Skeletal muscle tissue (tissue), 4 donors: ENCODE data around the gene LORICRIN. TPM values are rescaled to one million over a fixed set of nuclear protein-coding genes. Genes with fewer than 3 reads are reported as not detected.

Experiments used
- H3K27ac ChIP-seq: one replicate; pipeline ENCODE4 v1.7.0; 2013; ENCODE audit warnings: mild to moderate bottlenecking, low read depth, low read length, inconsistent platforms
- H3K27me3 ChIP-seq, 3 donors: one replicate each; pipeline ENCODE4 v1.7.0; 2013; ENCODE audit warnings: low read length in 3 of 3; ENCODE audit not compliant: control insufficient read depth in 3 of 3, insufficient read depth in 3 of 3
- H3K36me3 ChIP-seq, 3 donors: one replicate each; pipeline ENCODE4 v1.7.0; 2013; ENCODE audit warnings: low read length in 3 of 3; ENCODE audit not compliant: control insufficient read depth in 3 of 3, insufficient read depth in 3 of 3
- H3K4me1 ChIP-seq, 3 donors: one replicate each; pipeline ENCODE4 v1.7.0; 2013; ENCODE audit warnings: low read length in 3 of 3, mild to moderate bottlenecking in 3 of 3; ENCODE audit not compliant: control insufficient read depth in 3 of 3, insufficient read depth in 3 of 3
- H3K4me3 ChIP-seq, 3 donors: one replicate each; pipeline ENCODE4 v1.7.0; 2013; ENCODE audit warnings: low read length in 3 of 3
- H3K9ac ChIP-seq, 3 donors: one replicate each; pipeline ENCODE4 v1.7.0; 2013; ENCODE audit warnings: low read length in 3 of 3, mild to moderate bottlenecking in 3 of 3, moderate library complexity in 2 of 3, low read depth in 1 of 3
- H3K9me3 ChIP-seq, 3 donors: one replicate each; pipeline ENCODE4 v1.7.0; 2013; ENCODE audit warnings: low read length in 3 of 3; ENCODE audit not compliant: control insufficient read depth in 3 of 3
- total RNA-seq: library from RNA; depleted of rRNA; stranded (reverse); fragments of >200 nt; gene quantifications from one replicate; pipeline ENCODE4 v1.2.3, GENCODE V29; 2014
- donor health status: Osteomylitis.

The LORICRIN gene
- total RNA-seq, 1 donor from 2014 or later, result not detected

- no peak overlapping the region for H3K27ac ChIP-seq
- H3K27me3 ChIP-seq, result peaks cover 13 to 14% (median 13%) of the 10 kb centered on the region in 3 donors
- no peak overlapping the region for H3K9ac ChIP-seq
- no peaks in the 10 kb centered on the region for H3K36me3 ChIP-seq
- no peaks in the 10 kb centered on the region for H3K9me3 ChIP-seq
- no peak overlapping the region for H3K4me3 ChIP-seq
- H3K4me1 ChIP-seq, result no peaks in the 10 kb centered on the region
These were observed 33.4 kb downstream of the LORICRIN start for GRCh38 chr1:153292740-153293479.

- peaks cover 13 to 14% (median 13%) of the 10 kb centered on the region in 3 donors for H3K27me3 ChIP-seq
- H3K36me3 ChIP-seq, result no peaks in the 10 kb centered on the region
- no peaks in the 10 kb centered on the region for H3K4me1 ChIP-seq
- H3K9ac ChIP-seq, result no peak overlapping the region
- H3K9me3 ChIP-seq, result no peaks in the 10 kb centered on the region
- no peak overlapping the region for H3K4me3 ChIP-seq
- H3K27ac ChIP-seq, result no peak overlapping the region
These were observed 33.9 kb downstream of the LORICRIN start for GRCh38 chr1:153293480-153293775.

- Histone ChIP-seq H3K4me1 (no peaks in the 10 kb centered on the region), H3K27ac (no peak overlapping the region), H3K27me3 (peaks cover 13 to 14% (median 13%) of the 10 kb centered on the region in 3 donors), H3K36me3 (no peaks in the 10 kb centered on the region), H3K9me3 (no peaks in the 10 kb centered on the region), H3K9ac (no peak overlapping the region), H3K4me3 (no peak overlapping the region)
These were observed 34.4 kb downstream of the LORICRIN start for GRCh38 chr1:153293851-153294250.

- H3K9me3 ChIP-seq, result no peaks in the 10 kb centered on the region
- H3K36me3 ChIP-seq, result no peaks in the 10 kb centered on the region
- H3K4me3 ChIP-seq, result no peak overlapping the region
These were observed 42.8 kb downstream of the LORICRIN start for GRCh38 chr1:153302308-153302707.

GRCh38 chr1:153305682-153306081, 46.2 kb downstream of the LORICRIN start:
- H3K27me3 ChIP-seq, result peaks cover 0 to 18% (median 6%) of the 10 kb centered on the region in 3 donors
- H3K27ac ChIP-seq, result no peak overlapping the region
- no peak overlapping the region for H3K4me3 ChIP-seq
- no peaks in the 10 kb centered on the region for H3K4me1 ChIP-seq
- no peaks in the 10 kb centered on the region for H3K9me3 ChIP-seq
- no peak overlapping the region for H3K9ac ChIP-seq
- H3K36me3 ChIP-seq, result no peaks in the 10 kb centered on the region

More at GRCh38 chr1:153302308-153302707, 42.8 kb downstream of the LORICRIN start:
- H3K27ac ChIP-seq, result no peak overlapping the region
- H3K9ac ChIP-seq, result no peak overlapping the region
- peaks cover 0 to 10% (median 3%) of the 10 kb centered on the region in 3 donors for H3K27me3 ChIP-seq
- H3K4me1 ChIP-seq, result no peaks in the 10 kb centered on the region

DNA sequence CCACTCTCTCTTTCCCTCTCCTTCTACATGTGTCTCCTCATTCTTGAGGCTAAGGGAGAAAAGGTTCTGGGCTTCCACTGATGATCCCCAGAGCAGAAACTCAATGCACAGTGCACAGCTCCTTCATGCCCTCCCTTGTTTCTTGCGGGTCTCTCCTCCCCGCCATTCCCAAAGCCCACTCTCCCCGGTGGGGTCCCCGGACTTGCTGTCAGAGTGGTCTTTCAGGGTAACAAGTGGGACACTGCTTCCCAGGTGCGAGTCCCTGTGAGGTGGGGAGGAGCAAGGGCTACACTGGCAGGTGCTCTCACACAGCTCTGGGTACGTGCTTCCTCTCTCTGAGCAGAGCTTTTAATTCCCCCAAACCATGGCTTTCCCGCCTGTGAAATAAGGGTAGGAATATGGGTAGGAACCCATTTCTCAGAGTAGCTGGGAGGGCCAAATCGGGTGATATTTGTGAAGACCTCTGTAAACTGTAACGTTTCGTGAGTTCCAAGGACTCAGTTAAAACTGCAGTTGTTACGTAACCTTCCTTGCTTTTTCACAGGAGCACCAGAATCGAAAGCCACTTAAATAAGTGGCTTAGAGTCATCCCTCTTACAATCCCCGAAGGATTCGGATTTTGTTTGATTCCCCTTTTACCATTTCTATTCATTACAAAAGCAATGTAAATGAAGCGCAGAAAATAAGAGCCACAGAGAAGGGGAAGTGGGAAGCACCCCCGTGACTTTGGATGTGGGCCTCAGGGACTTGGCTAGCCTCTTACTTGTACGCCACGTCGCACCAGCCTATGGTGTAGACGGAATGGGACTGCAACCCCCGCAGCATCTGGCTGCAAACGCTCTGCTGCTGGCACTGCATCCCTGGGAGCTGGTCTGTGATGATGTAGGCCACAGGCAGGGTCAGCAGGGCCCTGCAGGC, 47.1 kb downstream of the LORICRIN start:
- no peak overlapping the region for H3K27ac ChIP-seq
- H3K9me3 ChIP-seq, result no peaks in the 10 kb centered on the region
- H3K4me3 ChIP-seq, result no peak overlapping the region
- H3K4me1 ChIP-seq, result no peaks in the 10 kb centered on the region
- no peaks in the 10 kb centered on the region for H3K36me3 ChIP-seq
- peaks cover 0 to 18% (median 6%) of the 10 kb centered on the region in 3 donors for H3K27me3 ChIP-seq
- H3K9ac ChIP-seq, result no peak overlapping the region

- H3K9ac ChIP-seq, result no peak overlapping the region
- H3K36me3 ChIP-seq, result no peaks in the 10 kb centered on the region
- H3K9me3 ChIP-seq, result no peaks in the 10 kb centered on the region
- no peak overlapping the region for H3K4me3 ChIP-seq
- no peaks in the 10 kb centered on the region for H3K4me1 ChIP-seq
- H3K27ac ChIP-seq, result no peak overlapping the region
- peaks cover 0 to 18% (median 6%) of the 10 kb centered on the region in 3 donors for H3K27me3 ChIP-seq
These were observed 47.7 kb downstream of the LORICRIN start for GRCh38 chr1:153307221-153307600.

DNA sequence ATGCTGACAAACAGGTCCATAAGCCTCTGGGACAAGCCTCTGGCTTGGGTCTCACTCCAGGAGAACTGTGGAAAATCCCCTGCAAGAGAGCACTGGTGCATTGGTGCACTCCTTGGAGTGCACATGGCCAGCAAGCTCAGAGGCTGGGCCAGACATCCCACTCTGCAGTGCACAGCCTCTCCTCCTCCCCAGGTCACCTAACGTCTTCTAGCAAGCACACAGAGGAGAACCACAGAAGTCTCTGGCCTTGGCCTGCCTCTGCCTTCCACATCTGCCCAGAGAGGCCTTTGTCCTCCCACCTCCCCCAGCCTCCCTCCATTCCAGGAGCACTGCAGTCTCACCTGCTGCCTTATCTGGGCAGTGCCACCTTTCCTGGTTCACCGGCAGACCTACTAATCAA, 49.1 kb downstream of the LORICRIN start:
- H3K9ac ChIP-seq, result no peak overlapping the region
- H3K4me1 ChIP-seq, result no peaks in the 10 kb centered on the region
- no peak overlapping the region for H3K4me3 ChIP-seq
- no peaks in the 10 kb centered on the region for H3K36me3 ChIP-seq
- H3K27ac ChIP-seq, result no peak overlapping the region
- peaks cover 0 to 18% (median 6%) of the 10 kb centered on the region in 3 donors for H3K27me3 ChIP-seq
- H3K9me3 ChIP-seq, result no peaks in the 10 kb centered on the region

DNA sequence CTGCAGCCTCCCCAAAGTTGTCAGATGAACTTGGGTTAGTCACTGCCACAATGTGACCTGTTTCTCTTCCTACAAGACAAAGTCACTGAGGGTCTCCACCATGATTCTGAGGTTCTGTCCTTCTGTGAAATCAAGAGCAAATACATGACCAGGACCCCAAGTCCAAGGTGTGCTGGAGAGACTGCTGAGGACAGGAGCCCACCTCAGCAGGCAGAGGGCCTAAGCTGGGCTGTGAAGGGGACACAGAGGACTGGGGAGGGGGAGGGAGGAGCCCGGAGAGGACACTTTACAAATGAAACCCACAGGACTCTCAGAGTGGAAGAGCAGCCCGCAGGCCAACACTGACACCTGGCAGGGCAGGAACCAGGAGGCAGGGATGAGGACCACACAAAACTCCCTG, 50.0 kb downstream of the LORICRIN start:
- Histone ChIP-seq H3K36me3 (no peaks in the 10 kb centered on the region), H3K4me1 (no peaks in the 10 kb centered on the region), H3K4me3 (no peak overlapping the region), H3K9ac (no peak overlapping the region), H3K9me3 (no peaks in the 10 kb centered on the region), H3K27ac (no peak overlapping the region), H3K27me3 (peaks cover 0 to 14% (median 6%) of the 10 kb centered on the region in 3 donors)

GRCh38 chr1:153310526-153310925, 51.0 kb downstream of the LORICRIN start:
- H3K27ac ChIP-seq, result no peak overlapping the region
- H3K4me1 ChIP-seq, result no peaks in the 10 kb centered on the region
- H3K9ac ChIP-seq, result no peak overlapping the region
- H3K36me3 ChIP-seq, result no peaks in the 10 kb centered on the region
- H3K4me3 ChIP-seq, result no peak overlapping the region
- H3K9me3 ChIP-seq, result no peaks in the 10 kb centered on the region
- H3K27me3 ChIP-seq, result peaks cover 0 to 14% (median 5%) of the 10 kb centered on the region in 3 donors
